ENCODE measurements around the gene RGR. TPM values are rescaled to one million over a fixed set of nuclear protein-coding genes. Genes with fewer than 3 reads are reported as not detected.

Gene RGR
- total RNA-seq, 1 experiment from 2014 or later, result not detected

GRCh38 chr10:84296091-84296981, 51.5 kb downstream of the RGR start:
- ATAC-seq, result no peak
- no peaks in the 10 kb centered on the region for H3K36me3 ChIP-seq (ENCODE audit: control insufficient read depth in 1 of 2, insufficient read depth in 2 of 2, low read length in 2 of 2)
- H3K9me2 ChIP-seq (ENCODE audit: insufficient read depth), result no peaks in the 10 kb centered on the region
- no peak for DNase-seq (ENCODE audit: low read depth, low spot score)
- no peak overlapping the region for H3K4me2 ChIP-seq (ENCODE audit: low read length)
- H3K79me2 ChIP-seq (ENCODE audit: insufficient read depth, low read length), result no peaks in the 10 kb centered on the region
- H2AFZ ChIP-seq (ENCODE audit: low read depth, low read length, poor library complexity, severe bottlenecking), result no peak overlapping the region
- BruUV-seq (replicated peaks), result no TSS peak
- no peaks in the 10 kb centered on the region for H3K4me1 ChIP-seq (ENCODE audit: control insufficient read depth in 1 of 2, insufficient read depth in 2 of 2, low read length in 2 of 2)
- no peaks in the 10 kb centered on the region for H3K9me3 ChIP-seq (ENCODE audit: control insufficient read depth in 1 of 2, insufficient read depth in 1 of 2, low read depth in 1 of 2, low read length in 2 of 2)
- POLR2A ChIA-PET, result no interaction called here
- intact Hi-C loops (cut with micrococcal nuclease), result no loop called here
- H3K4me3 ChIP-seq (replicated peaks in 1 of 2; ENCODE audit: low read depth in 1 of 2, low read length in 2 of 2), result no peak overlapping the region
- H3K27me3 ChIP-seq (ENCODE audit: insufficient read depth, low read length), result peaks cover 9% of the 10 kb centered on the region; the same call in 1 of the 2 replicates
- H3K27ac ChIP-seq (ENCODE audit: low read depth, low read length), result no peak overlapping the region
- RAD21 ChIA-PET (ENCODE audit: low non-redundant PET in 1 of 2, low total read pairs in 2 of 2, uncharacterized antibody in 2 of 2, unreplicated experiment in 2 of 2), result no interaction called here
- H3K9ac ChIP-seq (ENCODE audit: low read length), result no peak overlapping the region
- TF ChIP-seq SP1 (IDR thresholded peaks at IDR 0.05; ENCODE audit: low read depth), result no peak
- TF ChIP-seq JUND (IDR thresholded peaks at IDR 0.05), result no peak
- TF ChIP-seq SRF (IDR thresholded peaks at IDR 0.05; ENCODE audit: low read depth), result no peak
- TF ChIP-seq EZH2 (IDR thresholded peaks at IDR 0.05), result no peak
- TF ChIP-seq CTCF (IDR thresholded peaks at IDR 0.05 in 2 of 3, conservative IDR thresholded peaks at IDR 0.05 in 1 of 3; ENCODE audit: borderline replicate concordance in 1 of 3, insufficient read depth in 1 of 3, low read depth in 2 of 3, low read length in 2 of 3), result no peak
- TF ChIP-seq ZNF274 (IDR thresholded peaks at IDR 0.05; ENCODE audit: low read depth, low read length), result no peak
- no peak for TF ChIP-seq MAX (IDR thresholded peaks at IDR 0.05)
- TF ChIP-seq TCF7L2 (IDR thresholded peaks at IDR 0.05; ENCODE audit: borderline replicate concordance, extremely low read depth, insufficient read depth, insufficient read length), result no peak
- TF ChIP-seq EGR1 (IDR thresholded peaks at IDR 0.05; ENCODE audit: low read depth), result no peak
- TF ChIP-seq ATF3 (IDR thresholded peaks at IDR 0.05), result no peak
- TF ChIP-seq ZFX (IDR thresholded peaks at IDR 0.05), result no peak
- TF ChIP-seq RAD21 (IDR thresholded peaks at IDR 0.05; ENCODE audit: low read depth), result no peak
- TF ChIP-seq CBX3 (IDR thresholded peaks at IDR 0.05; ENCODE audit: low read depth), result no peak
- TF ChIP-seq EZH2phosphoT487 (IDR thresholded peaks at IDR 0.05; ENCODE audit: borderline replicate concordance), result no peak
- TF ChIP-seq YY1 (IDR thresholded peaks at IDR 0.05; ENCODE audit: extremely low read depth, insufficient replicate concordance, low read depth, low read length), result no peak
- TF ChIP-seq ELF1 (IDR thresholded peaks at IDR 0.05; ENCODE audit: borderline replicate concordance, low read depth), result no peak
- TF ChIP-seq POLR2A (IDR thresholded peaks at IDR 0.05; ENCODE audit: borderline replicate concordance, extremely low read depth, insufficient read depth, insufficient read length), result no peak
- no peak for TF ChIP-seq REST (IDR thresholded peaks at IDR 0.05; ENCODE audit: low read depth)
- CTCF ChIA-PET, result no interaction called here
- H4K20me1 ChIP-seq (ENCODE audit: insufficient read depth), result no peaks in the 10 kb centered on the region

Data from HCT116 (cell line).